HPDE6-E6E7 (cell line): ENCODE results near the gene COL25A1.

Experiments
- DNase-seq: peaks from one replicate; pipeline ENCODE4 v3.0.0; 2011; ENCODE audit warnings: missing footprints; ENCODE audit errors: extremely low spot score

The COL25A1 gene

GRCh38 chr4:108772402-108772801 lies 530.1 kb downstream of the COL25A1 start:
- DNase-seq = no peak

DNA sequence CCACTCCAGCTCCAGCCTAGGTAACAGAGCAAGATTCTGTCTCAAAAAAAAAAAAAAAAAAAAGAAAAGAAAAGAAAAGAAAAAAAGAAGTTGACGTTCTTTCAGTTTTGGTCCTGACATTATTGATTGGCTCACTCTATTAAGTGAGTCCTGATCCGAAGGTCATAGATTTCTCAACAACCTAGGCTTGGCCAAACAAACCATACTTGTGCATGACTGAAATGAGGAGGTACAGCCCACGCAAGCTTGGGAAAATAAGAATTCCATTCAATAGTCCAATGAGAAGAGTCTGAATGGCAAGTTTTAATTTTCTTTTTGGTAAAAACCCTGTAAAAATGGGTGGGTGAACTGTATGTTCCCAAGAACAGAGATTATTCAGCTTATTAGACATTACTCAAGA lies 536.4 kb downstream of the COL25A1 start:
- no peak for DNase-seq

DNA sequence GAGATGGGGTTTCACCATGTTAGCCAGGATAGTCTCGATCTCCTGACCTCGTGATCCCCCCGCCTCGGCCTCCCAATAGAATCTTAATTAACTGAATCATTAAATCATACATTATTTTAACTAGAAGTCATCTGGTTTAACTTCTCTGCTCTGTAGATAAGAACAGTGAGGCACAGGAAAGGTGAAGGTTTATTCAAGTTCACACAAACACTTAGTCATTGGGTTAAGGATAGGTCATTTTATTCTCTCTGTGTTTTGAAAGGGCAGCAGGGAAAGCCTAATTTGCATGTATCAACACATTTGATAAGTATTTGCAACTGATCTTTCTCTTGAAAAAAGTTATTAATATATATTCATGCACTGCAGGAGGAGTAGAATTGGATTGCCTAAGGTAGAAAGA lies 538.5 kb downstream of the COL25A1 start:
- no peak for DNase-seq

- DNase-seq = no peak
Observed at GRCh38 chr4:108763226-108763593, 539.2 kb downstream of the COL25A1 start.

GRCh38 chr4:108762559-108763225 lies 539.8 kb downstream of the COL25A1 start, which contains the start of gene ETNPPL:
ETNPPL (minus strand) TSS chr4:108763053; CDS start chr4:108762898, 155 bp downstream.
- DNase-seq = no peak
